ENCODE measurements around the gene GDI2. TPM values are rescaled to one million over a fixed set of nuclear protein-coding genes. Genes with fewer than 3 reads are reported as not detected.

GDI2 gene
- total and polyA plus RNA-seq, 9 of the 15 experiments (the other 6 are each of a cell fraction or from before 2014, with no cell fraction given), result 262 to 424 (median 287) TPM

DNA sequence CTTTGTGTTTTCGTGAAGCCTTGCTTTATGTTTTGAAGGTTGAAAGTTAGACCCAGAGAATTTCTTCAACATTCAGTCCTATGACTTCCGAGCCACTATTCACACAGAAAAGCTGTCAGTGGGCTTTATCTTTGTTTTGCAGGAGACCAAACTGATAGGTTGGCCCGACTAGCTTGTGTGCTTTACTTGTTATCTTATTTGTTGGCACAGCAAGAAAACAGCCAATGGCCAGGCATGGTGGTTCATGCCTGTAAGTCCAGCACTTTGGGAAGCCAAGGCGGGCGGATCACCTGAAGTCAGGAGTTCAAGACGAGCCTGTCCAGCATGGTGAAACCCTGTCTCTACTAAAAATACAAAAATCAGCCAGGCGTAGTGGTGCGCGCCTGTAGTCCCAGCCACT is 16.0 kb upstream of the GDI2 start:
- Histone ChIP-seq H3K27ac (ENCODE audit: extremely low read depth, low read depth, low read length) (peak overlapping the region; percentile 56), H3K27me3 (ENCODE audit: control insufficient read depth in 2 of 2, insufficient read depth in 2 of 2, low read length in 2 of 2) (no peaks in the 10 kb centered on the region), H3K36me3 (ENCODE audit: control insufficient read depth, insufficient read depth, low read length) (no peaks in the 10 kb centered on the region), H3K79me2 (ENCODE audit: control insufficient read depth, insufficient read depth, low read length) (no peaks in the 10 kb centered on the region), H2AFZ (ENCODE audit: low read depth, low read length) (peak overlapping the region; percentile 96), H3K4me2 (ENCODE audit: insufficient read depth, low read length) (peak overlapping the region; percentile 44; the same call in 1 of the 2 replicates), H3K4me1 (replicated peaks in 1 of 2; ENCODE audit: control insufficient read depth in 2 of 2, insufficient read depth in 2 of 2, low read length in 2 of 2) (peaks cover 19 to 25% of the 10 kb centered on the region in 2 experiments; a peak in 4 of 5 replicates), H3K9ac (ENCODE audit: insufficient read depth in 1 of 2, low read depth in 2 of 2, low read length in 2 of 2) (peak overlapping the region in 1 of 2 experiments; percentile 17; a peak in 2 of 4 replicates), H3K9me1 (ENCODE audit: control insufficient read depth, insufficient read depth, low read length) (no peaks in the 10 kb centered on the region), H3K9me3 (replicated peaks; ENCODE audit: control insufficient read depth, insufficient read depth, low read depth, low read length) (no peaks in the 10 kb centered on the region), H3K4me3 (no peak overlapping the region), H4K20me1 (replicated peaks; ENCODE audit: control insufficient read depth, insufficient read depth, low read length) (no peaks in the 10 kb centered on the region)
- ATAC-seq (peak; percentile 81), FAIRE-seq (peak; percentile 84), DNase-seq (ENCODE audit: extremely low read depth in 1 of 4, low spot score in 3 of 4) (peak; percentile 46 to 86 (median 66))
- CTCF ChIA-PET (ENCODE audit: low intra/inter-chr PET ratio), result no interaction called here
- intact Hi-C loops (cut with micrococcal nuclease) (no loop called here), in situ Hi-C loops (cut with MboI) (no loop called here)
- WGBS (ENCODE audit: insufficient coverage, low coverage, missing lambda C conversion rate), result 32% methylated on average over 9 of the region's 9 CpGs
- POLR2A ChIA-PET, result interaction anchor here (0.9 to 2.2 kb wide), 6 partner anchors 10 to 61 kb away, joined by 3 to 6 read pairs (median 4); partner anchors contain the start of genes ANKRD16 and FBH1
- BruUV-seq (replicated peaks), result no TSS peak
- TF ChIP-seq, protein P1, sequence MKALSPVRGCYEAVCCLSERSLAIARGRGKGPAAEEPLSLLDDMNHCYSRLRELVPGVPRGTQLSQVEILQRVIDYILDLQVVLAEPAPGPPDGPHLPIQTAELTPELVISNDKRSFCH (CRISPR knock-in tag; IDR thresholded peaks at IDR 0.05), result no peak
- TF ChIP-seq, protein P1 (tag; IDR thresholded peaks at IDR 0.05), result no peak
- TF ChIP-seq ZNF766 (CRISPR knock-in tag; conservative IDR thresholded peaks at IDR 0.05) (no peak), U2AF1 (optimal IDR thresholded peaks at IDR 0.05; ENCODE audit: low read depth, low read length) (no peak), BHLHE40 (IDR thresholded peaks at IDR 0.05; ENCODE audit: low read length) (no peak), EWSR1 (IDR thresholded peaks at IDR 0.05; ENCODE audit: borderline replicate concordance, low read depth, partially characterized antibody) (no peak), BMI1 (IDR thresholded peaks at IDR 0.05; ENCODE audit: low read length) (no peak), MTA2 (IDR thresholded peaks at IDR 0.05; ENCODE audit: low read depth) (no peak), PHF8 (IDR thresholded peaks at IDR 0.05; ENCODE audit: borderline replicate concordance, low read length) (no peak), NFYB (IDR thresholded peaks at IDR 0.05; ENCODE audit: extremely low read depth, insufficient read length) (peak; percentile 60), ZNF507 (tag; conservative IDR thresholded peaks at IDR 0.05) (no peak), ZEB2 (IDR thresholded peaks at IDR 0.05) (0 out of 2 replicates have a peak, but pooled peaks have one; percentile 13), NCOR1 (IDR thresholded peaks at IDR 0.05) (peak; percentile 34; the same call in 1 of the 2 replicates), EP300 (IDR thresholded peaks at IDR 0.05; ENCODE audit: low read length) (peak; percentile 46; the same call in 1 of the 2 replicates)
- TF ChIP-seq, protein P2, sequence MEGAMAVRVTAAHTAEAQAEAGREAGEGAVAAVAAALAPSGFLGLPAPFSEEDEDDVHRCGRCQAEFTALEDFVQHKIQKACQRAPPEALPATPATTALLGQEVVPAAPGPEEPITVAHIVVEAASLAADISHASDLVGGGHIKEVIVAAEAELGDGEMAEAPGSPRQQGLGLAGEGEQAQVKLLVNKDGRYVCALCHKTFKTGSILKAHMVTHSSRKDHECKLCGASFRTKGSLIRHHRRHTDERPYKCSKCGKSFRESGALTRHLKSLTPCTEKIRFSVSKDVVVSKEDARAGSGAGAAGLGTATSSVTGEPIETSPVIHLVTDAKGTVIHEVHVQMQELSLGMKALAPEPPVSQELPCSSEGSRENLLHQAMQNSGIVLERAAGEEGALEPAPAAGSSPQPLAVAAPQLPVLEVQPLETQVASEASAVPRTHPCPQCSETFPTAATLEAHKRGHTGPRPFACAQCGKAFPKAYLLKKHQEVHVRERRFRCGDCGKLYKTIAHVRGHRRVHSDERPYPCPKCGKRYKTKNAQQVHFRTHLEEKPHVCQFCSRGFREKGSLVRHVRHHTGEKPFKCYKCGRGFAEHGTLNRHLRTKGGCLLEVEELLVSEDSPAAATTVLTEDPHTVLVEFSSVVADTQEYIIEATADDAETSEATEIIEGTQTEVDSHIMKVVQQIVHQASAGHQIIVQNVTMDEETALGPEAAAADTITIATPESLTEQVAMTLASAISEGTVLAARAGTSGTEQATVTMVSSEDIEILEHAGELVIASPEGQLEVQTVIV (CRISPR knock-in tag; IDR thresholded peaks at IDR 0.05; ENCODE audit: borderline replicate concordance), result no peak
- TF ChIP-seq, protein P3, sequence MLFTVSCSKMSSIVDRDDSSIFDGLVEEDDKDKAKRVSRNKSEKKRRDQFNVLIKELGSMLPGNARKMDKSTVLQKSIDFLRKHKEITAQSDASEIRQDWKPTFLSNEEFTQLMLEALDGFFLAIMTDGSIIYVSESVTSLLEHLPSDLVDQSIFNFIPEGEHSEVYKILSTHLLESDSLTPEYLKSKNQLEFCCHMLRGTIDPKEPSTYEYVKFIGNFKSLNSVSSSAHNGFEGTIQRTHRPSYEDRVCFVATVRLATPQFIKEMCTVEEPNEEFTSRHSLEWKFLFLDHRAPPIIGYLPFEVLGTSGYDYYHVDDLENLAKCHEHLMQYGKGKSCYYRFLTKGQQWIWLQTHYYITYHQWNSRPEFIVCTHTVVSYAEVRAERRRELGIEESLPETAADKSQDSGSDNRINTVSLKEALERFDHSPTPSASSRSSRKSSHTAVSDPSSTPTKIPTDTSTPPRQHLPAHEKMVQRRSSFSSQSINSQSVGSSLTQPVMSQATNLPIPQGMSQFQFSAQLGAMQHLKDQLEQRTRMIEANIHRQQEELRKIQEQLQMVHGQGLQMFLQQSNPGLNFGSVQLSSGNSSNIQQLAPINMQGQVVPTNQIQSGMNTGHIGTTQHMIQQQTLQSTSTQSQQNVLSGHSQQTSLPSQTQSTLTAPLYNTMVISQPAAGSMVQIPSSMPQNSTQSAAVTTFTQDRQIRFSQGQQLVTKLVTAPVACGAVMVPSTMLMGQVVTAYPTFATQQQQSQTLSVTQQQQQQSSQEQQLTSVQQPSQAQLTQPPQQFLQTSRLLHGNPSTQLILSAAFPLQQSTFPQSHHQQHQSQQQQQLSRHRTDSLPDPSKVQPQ (CRISPR knock-in tag; IDR thresholded peaks at IDR 0.05; ENCODE audit: borderline replicate concordance), result no peak

Measured in K562 (cell line).